AG09319 (cell line): Measurements from ENCODE around the gene RBM47.

Experiments used
- DNase-seq: peaks from one replicate; pipeline ENCODE4 v3.0.0-alpha.2; 2010; ENCODE audit warnings: low read depth; ENCODE audit errors: extremely low read depth
- TF ChIP-seq, protein P1 (sequence below): IDR thresholded peaks from 2 replicates; pipeline ENCODE4 v1.5.1; 2011; ENCODE audit warnings: low read depth, mild to moderate bottlenecking, inconsistent platforms, low read length, moderate library complexity

The RBM47 gene

DNA sequence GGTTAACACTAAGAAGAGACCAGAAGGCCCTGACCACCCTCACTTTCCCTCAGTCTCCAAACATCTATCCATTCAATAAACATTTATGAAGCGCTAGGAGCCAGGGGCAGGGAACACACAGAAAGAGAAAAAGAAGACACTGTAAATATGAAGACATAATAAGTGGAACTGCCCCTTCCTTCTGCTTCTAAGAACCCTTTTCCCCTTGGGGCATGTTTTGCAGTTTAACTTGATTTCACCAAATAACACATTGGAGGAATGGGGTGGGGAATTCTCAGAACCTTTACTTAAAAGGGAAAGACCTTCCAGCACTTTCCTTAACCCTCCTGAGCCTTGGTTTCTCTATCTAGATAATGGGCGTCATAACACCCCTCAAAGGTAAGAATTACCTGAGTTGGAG is 42.3 kb downstream of the RBM47 start:
- DNase-seq = no peak
- TF ChIP-seq, protein P1, sequence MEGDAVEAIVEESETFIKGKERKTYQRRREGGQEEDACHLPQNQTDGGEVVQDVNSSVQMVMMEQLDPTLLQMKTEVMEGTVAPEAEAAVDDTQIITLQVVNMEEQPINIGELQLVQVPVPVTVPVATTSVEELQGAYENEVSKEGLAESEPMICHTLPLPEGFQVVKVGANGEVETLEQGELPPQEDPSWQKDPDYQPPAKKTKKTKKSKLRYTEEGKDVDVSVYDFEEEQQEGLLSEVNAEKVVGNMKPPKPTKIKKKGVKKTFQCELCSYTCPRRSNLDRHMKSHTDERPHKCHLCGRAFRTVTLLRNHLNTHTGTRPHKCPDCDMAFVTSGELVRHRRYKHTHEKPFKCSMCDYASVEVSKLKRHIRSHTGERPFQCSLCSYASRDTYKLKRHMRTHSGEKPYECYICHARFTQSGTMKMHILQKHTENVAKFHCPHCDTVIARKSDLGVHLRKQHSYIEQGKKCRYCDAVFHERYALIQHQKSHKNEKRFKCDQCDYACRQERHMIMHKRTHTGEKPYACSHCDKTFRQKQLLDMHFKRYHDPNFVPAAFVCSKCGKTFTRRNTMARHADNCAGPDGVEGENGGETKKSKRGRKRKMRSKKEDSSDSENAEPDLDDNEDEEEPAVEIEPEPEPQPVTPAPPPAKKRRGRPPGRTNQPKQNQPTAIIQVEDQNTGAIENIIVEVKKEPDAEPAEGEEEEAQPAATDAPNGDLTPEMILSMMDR = no peak

DNA sequence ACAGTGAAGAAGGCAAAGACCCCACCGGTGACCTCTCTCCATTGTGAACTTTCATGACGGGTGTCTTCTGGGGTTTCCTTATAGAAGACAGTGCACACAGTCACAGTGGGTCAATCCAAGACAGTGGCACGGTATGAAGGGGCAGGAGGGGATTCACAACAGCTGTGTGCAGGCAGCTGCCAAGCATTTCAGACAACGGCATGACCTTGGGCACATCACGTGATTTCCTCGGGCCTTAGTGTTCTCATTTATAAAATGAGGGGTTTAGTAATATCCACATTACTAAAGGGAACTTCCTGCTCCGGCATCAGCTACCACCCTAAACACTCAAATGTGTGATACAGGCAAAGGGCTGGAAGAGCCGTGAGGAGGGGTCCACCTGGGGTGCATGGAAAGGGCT is 42.9 kb downstream of the RBM47 start:
- no peak for DNase-seq
- TF ChIP-seq, protein P1 = no peak

DNA sequence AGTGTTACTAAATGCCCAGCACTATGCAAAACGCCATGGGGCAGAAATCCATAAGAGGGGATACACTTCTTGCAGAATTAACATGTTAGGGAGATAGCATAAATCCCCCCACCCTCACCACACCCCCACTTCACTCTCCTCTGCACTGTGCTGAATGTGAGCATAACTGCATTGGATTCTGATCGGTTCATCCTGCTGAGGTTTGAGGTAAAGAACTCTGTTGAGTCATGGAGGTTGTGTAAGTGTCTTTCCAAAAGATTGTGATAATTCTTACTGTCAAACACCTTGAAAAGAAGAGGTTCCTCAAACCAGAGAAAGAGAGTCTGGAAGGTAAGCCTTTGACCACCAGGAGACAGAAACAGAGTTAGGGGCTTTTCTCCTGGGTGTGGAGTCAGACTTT is 43.6 kb downstream of the RBM47 start:
- TF ChIP-seq, protein P1 = no peak
- DNase-seq = no peak

DNA sequence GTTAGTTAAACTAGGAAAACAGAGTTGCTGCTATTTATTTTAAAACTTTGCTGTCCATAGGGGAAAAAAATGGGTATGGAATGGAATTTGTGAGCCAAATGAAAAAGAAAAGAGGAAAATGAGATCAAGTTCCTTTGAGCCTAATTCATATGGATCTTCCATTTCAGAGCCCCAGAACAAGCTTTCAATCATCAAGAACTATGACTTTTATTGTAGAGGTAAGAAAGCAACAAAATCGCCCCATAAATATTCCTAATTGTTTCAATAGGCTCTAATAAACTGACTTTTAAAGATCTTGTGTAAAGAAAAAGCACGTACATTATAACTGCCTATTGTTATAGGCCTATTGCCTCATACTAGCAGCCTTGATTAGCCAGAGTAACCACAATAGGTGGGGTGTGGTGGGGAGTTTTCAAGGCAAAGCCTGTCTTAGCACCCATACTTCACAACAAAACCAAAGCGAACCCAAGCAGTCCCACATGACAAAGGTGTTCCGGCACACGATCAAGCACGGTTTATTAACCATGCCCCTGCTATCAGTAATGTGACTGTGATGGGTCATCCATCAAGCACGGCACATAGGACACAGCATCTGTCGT is 44.4 kb downstream of the RBM47 start:
- TF ChIP-seq, protein P1 = no peak

DNA sequence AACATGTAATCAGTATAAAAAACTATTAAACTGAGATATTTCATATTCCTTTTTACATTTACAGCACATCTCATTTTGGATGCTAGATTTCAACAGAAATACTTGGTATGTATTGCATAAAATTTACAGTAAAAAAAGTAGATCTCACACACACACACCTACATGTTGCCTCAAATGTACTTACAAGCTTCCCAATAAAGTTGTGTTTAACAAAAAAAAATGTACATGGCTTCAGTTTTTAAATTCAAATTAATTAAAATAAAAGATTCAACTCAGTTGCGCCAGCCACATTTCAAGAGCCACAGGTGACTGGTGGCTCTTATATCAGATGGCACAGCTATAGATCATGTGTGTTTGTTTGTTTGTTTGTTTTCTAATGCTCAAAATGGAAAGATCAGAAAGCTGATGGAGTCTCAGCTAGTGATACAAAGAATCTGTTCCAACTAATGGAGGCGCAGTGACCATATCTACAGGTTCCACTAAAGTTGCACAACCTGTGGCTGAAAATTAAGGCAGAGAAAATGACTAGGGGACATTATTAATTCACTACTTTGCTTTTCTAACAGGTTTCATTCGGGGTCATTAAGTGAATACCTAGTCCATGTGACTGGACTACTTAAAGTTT is 45.0 kb downstream of the RBM47 start:
- TF ChIP-seq, protein P1 = no peak
- DNase-seq = no peak

More for the DNA sequence above, 44.4 kb downstream of the RBM47 start:
- no peak for DNase-seq

- DNase-seq = no peak
- TF ChIP-seq, protein P1 = no peak
These were observed 45.7 kb downstream of the RBM47 start for GRCh38 chr4:40583850-40584439.

DNA sequence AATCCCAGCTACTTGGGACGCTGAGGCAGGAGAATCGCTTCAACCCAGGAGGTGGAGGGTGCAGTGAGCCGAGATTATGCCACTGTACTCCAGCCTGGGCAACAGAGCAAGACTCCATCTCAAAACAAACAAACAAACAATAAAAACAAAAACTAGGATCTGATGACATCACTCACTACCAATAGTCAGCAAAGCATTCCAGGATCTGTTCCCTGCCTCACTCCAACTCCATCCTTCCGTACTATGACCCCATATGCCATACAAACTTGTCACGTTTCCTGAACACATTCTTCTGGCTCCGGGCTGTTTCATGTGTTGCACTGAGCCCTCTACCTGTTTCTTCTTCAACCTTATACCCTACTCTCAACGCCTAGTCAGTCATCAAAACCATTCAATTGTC is 47.3 kb downstream of the RBM47 start:
- DNase-seq = no peak
- TF ChIP-seq, protein P1 = no peak
